GM21367 (cell line): ENCODE results near the gene PAX8.
"Not testable (repeated sequence)": the region's sequence is repeated elsewhere in the genome, so short reads cannot be mapped to it uniquely, and the experiment has no call there.

ENCODE experiments used
- ATAC-seq: cut with Tn5 transposase; IDR thresholded peaks from one replicate; pipeline ENCODE4 v1.9.1; 2021; ENCODE audit not compliant: unreplicated experiment

PAX8 gene

GRCh38 chr2:113278742-113279139, at the start of gene PAX8:
PAX8 (minus strand) TSS chr2:113278921; CDS start chr2:113278394, 527 bp downstream.
- ATAC-seq, result no peak

DNA sequence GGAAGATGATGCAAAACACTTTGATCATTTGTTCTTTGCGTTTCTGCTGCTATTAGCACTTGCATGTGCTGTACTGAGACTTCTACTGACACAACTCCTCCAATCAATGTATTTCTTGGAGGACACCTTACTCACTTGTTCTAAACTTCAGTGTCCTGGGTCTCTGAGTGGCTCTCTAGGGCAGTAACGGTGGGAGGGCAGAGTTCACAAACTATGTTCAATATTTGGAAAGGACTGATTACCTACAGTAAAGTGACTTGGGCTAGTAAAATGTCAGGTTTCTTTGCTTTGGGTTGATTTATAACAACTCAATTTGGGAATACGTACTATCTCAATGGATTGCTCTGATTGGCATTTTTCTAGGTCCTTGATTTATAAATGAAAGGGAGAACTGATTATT, 49.3 kb upstream of the PAX8 start:
- no peak for ATAC-seq

GRCh38 chr2:113325161-113325731, 46.5 kb upstream of the PAX8 start:
- not testable (repeated sequence) for ATAC-seq

DNA sequence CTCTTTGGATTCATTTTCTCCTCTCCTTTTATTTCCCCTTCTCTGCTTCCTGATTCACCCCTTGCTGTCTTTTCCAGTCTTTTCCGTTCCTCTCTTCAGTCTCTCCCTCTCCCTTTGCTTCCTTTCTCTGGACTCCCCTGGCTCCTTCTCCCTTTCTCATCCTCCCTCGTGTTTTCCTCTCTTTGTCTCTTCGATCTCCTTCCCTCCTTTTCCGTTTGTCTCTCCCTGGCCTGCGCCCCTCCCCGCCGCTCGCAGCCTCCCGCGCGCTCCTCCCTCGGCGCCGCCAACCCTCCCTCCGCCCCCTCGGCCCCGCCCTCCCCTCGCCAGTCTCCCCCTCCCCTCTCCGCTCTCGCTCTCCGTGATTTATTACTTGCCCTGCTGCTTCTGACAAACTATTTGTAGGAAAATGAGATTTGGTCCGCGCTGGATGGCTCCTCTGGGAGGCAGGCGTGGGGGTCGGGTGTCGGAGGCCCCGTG, 46.0 kb upstream of the PAX8 start:
- ATAC-seq, result no peak

DNA sequence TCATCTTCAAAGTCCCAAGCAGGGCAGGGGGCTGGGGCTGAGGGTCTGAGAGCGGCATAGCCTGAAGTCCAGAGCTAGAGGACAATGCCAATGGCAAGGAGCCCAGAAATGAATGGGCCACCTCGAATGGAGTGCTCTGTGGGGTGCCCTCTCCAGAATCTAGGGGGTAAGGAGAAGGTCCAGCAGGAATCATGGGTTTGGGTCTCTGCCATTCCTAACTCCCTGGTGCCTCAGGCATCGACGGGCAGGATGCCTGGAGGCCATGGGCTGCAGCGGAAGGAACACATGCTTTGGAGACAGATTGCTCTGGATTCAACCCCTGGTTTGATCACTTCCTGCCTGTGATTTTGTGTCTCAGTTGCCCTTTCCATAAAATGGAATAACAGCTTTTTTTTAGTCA, 44.4 kb upstream of the PAX8 start:
- ATAC-seq, result not testable (repeated sequence)

GRCh38 chr2:113320106-113320505, 41.4 kb upstream of the PAX8 start:
- not testable (repeated sequence) for ATAC-seq

DNA sequence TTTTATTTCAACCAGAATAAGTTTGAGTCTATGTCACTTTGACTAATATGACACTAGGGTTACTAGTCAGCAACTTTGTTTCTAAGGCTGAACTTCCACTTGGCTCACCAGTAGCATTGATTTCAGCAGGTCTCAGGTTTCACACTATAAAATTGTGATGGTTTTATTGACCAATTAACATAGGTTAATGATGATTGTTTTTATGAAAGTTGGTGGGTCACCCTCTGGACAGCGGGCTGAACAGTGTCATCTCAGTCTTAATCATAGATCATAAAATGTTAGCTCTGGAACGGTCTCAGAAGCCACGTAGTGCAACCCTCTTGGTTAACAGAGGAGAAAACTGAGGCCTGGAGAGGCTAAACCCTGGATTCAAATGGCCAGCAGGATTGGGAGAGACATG, 40.2 kb upstream of the PAX8 start:
- not testable (repeated sequence) for ATAC-seq

GRCh38 chr2:113316085-113316484, 37.4 kb upstream of the PAX8 start:
- no peak for ATAC-seq

- ATAC-seq, result not testable (repeated sequence)
Observed at GRCh38 chr2:113314663-113315062, 35.9 kb upstream of the PAX8 start.

DNA sequence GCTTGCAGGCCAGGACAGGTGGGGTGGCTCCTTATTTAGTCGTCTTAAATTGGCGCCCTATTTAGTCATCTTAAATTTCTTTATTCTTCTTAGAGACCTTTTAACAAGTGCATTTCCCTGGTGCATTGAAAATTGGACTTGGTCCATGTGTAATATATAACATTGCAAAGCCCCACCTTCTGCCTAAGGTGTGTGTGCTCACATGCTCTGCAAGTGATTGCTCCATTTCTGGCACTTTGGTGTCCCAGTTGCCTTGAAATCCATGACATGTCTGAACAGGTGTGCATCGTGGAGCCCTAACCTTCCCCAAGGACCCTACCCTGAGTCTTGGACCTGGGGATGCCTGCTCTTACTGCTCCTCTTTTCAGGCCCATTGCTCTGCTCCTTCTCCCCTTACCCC, 35.5 kb upstream of the PAX8 start:
- not testable (repeated sequence) for ATAC-seq

DNA sequence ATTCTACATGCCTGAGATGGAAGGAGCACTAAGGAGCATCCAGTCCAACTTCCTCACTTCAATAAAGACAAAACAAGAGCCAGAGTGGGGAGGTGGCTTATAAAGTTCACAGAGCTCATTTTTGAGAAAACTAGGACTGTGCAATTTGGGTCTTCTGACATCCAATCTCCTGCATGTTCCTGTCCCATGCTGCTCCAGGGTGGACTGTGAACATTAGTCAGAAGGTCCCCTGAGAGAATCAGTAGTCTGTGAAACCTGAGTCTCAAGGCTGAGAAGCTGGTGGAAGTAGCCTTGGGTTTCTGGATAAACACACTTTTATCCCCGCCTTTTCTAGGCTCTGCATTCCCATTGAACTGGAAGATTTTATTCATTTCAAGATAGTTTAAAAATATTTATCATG, 33.1 kb upstream of the PAX8 start:
- not testable (repeated sequence) for ATAC-seq

DNA sequence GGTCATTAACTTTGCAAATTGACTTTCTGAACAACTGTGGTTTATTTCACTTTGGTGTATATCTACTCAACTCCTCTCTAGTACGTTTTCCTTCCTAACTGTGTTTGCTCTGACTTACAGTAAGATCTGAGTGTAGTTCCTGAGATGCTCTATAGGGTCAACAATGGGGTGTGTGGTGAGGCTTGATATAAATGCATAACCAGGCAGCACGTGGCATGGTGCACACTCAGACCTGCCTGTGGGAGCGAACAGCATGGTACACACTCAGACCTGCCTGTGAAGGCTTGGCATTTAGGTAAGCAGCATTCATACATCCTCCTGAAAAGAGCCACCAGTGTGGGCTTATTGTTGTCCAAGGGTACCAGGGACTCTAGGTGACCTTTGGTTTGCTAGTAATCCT, 32.5 kb upstream of the PAX8 start:
- not testable (repeated sequence) for ATAC-seq

DNA sequence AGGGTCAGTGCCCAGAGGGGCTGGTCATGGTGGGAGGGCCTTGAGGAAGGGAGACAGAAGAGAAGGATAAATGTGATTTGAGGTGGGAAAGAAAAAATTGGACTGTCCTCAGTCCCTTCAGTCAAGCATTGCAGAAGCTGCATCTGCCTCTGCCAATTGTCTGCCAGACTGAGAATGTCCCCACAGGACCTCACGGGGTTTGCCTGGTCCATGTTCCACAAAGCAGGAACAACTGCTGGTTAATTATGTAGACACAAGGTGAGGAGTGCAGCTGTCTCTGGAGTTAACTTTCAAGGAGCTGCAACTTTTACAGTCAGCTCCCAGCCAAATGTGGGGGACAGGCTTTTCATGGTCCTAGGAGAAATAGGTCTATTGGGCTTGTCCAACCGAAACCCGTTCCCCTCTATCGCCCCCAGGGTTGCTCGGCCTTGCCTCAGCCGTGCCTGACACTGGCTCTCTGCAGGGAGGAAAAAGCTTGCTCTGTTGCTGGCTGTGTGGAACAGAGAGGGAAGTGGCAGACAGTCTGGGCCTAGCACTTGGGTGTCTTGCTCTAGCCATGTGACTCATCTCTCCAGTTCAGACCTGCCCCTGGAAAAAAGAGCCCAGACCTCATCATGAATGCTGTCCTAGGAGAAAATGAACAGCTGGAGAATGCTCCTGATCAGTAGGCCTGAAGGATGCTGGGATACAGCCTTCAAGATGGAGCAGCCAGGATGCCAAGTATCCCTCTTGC, 31.1 kb upstream of the PAX8 start:
- no peak for ATAC-seq

GRCh38 chr2:113308784-113309183, 30.1 kb upstream of the PAX8 start:
- ATAC-seq, result not testable (repeated sequence)

GRCh38 chr2:113306207-113306606, 27.5 kb upstream of the PAX8 start:
- ATAC-seq, result not testable (repeated sequence)

DNA sequence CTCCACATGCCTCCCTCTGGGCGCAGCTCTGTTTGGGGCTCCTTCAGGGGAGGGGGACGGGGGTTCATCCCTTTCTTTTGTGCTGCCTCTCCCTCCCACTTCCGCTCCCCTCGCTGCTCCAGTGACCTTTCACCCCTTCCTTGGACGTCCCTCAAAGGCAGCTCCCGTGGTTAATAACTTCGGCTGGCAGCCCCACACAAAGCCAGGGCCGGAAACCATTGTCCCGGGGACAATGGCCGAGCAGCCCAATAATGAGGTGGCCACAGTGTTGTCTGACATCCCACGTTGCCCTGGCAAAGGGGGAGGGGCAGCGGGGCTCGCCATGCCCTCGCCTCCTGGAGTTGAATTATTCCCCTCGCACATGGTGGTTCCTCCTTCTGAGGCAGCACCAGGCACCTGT, 27.0 kb upstream of the PAX8 start:
- not testable (repeated sequence) for ATAC-seq

DNA sequence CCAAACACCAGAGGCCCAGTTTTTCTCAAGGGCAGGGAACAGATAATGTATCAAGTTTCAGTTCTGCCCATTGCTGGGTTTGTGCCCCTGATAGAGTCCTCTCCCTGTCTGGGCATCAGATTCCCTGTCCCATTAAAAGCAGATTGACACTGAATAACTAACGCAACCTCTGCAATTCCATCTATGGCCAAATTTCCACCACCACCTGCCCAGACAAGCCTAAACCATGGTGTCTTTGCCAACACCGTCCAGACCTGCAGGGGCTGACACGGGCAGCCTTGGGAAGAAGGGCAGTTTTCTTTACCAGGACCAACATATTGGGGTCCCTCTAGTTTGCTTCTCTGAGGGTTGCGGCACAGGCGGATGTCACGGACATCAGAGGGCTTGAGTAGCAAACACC, 26.4 kb upstream of the PAX8 start:
- no peak for ATAC-seq

GRCh38 chr2:113304702-113305101, 26.0 kb upstream of the PAX8 start:
- ATAC-seq, result no peak

- ATAC-seq, result not testable (repeated sequence)
Observed at GRCh38 chr2:113302216-113302980, 23.7 kb upstream of the PAX8 start.

GRCh38 chr2:113300281-113300680, 21.6 kb upstream of the PAX8 start:
- no peak for ATAC-seq

DNA sequence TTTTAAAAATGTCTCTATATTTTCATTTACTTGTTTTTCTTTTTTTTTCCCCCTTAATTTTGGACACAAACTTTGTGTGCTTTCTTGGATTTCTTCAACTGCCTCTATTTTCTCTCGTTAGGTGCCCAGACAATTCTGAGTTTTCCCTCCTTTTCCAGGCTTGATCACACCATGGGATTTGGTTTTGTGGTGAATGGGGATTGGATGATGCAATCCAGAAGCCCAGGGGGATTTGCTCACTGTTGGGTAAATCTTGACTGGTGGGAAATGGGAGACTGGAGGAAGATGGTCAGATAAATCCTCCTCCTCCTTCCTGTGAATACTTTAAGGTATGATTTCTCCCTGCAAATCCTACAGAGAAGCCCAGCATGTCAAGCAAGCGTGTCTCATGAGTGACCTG, 19.5 kb upstream of the PAX8 start:
- no peak for ATAC-seq

DNA sequence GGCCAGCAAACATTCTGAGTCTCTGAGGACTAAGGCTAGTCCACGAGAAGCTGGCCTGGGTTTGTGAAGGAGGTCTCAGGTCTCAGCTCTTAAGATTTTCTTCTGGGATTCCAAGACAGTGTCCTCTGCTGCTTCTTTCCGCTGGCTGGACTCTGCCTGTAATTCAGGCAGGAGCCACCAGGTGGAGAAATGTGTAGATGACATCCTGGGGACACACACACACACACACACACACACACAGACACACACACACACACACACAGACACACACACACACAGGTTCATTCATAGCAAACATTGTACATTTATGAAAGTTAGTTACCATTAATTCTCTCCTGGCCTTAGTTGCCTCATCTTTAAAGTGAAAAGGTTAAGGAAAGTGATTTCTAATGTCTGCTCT, 18.9 kb upstream of the PAX8 start:
- not testable (repeated sequence) for ATAC-seq
